Dendritic cell treated with granulocyte-macrophage colony-stimulating factor and Interleukin-4, amounts not matched to agents 40 ng/mL and 50 ng/mL, for 4 days (primary cell): Measurements from ENCODE around the gene PER1.

Source experiments
- H3K27ac Mint-ChIP-seq: one replicate; pipeline ENCODE4 v1.8.0; 2022; ENCODE audit warnings: mild to moderate bottlenecking, mixed read lengths
- H3K27me3 Mint-ChIP-seq: one replicate; pipeline ENCODE4 v1.8.0; 2022; ENCODE audit warnings: mild to moderate bottlenecking, mixed read lengths
- H3K36me3 Mint-ChIP-seq: one replicate; pipeline ENCODE4 v1.8.0; 2022; ENCODE audit warnings: low read depth, mixed read lengths
- H3K4me1 Mint-ChIP-seq: one replicate; pipeline ENCODE4 v1.8.0; 2022; ENCODE audit warnings: low read depth, mixed read lengths
- H3K4me3 Mint-ChIP-seq: one replicate; pipeline ENCODE4 v1.8.0; 2022; ENCODE audit warnings: mild to moderate bottlenecking, moderate library complexity, mixed read lengths
- H3K9me3 Mint-ChIP-seq: one replicate; pipeline ENCODE4 v1.8.0; 2022; ENCODE audit warnings: mixed read lengths
- intact Hi-C: fragments of 100-400 bp; cut with micrococcal nuclease; formaldehyde crosslinking; loops from one replicate; pipeline ENCODE4 v1.15.0; 2022

The PER1 gene

GRCh38 chr17:8103549-8103948 is 48.7 kb downstream of the PER1 start:
- H3K4me1 Mint-ChIP-seq, result peaks cover 21% of the 10 kb centered on the region
- H3K36me3 Mint-ChIP-seq, result no peaks in the 10 kb centered on the region
- no peak overlapping the region for H3K27ac Mint-ChIP-seq
- peaks cover 46% of the 10 kb centered on the region for H3K27me3 Mint-ChIP-seq
- intact Hi-C loops, result no loop called here
- H3K9me3 Mint-ChIP-seq, result no peaks in the 10 kb centered on the region
- H3K4me3 Mint-ChIP-seq, result no peak overlapping the region

DNA sequence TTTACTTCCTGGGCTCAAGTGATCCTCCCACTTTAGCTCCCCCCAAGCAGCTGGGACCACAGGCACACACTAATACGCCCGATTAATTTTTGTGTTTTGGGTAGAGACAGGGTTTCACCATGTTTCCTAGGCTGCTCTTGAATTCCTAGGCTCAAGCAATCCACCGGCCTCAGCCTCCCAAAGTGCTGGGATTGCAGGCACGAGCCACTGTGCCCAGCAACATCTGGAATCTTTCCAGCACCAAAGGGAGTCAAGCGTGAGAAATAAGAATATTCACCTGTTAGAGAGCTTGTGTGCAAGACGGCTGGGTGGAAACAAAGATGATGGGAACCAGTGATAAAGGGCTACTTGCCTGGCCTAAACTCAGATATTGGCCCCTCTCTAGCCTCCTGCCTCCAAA is 50.5 kb downstream of the PER1 start:
- Mint-ChIP-seq H3K36me3 (no peaks in the 10 kb centered on the region), H3K4me1 (peaks cover 21% of the 10 kb centered on the region), H3K4me3 (no peak overlapping the region), H3K9me3 (no peaks in the 10 kb centered on the region), H3K27me3 (peaks cover 37% of the 10 kb centered on the region), H3K27ac (no peak overlapping the region)
- intact Hi-C loops, result no loop called here

DNA sequence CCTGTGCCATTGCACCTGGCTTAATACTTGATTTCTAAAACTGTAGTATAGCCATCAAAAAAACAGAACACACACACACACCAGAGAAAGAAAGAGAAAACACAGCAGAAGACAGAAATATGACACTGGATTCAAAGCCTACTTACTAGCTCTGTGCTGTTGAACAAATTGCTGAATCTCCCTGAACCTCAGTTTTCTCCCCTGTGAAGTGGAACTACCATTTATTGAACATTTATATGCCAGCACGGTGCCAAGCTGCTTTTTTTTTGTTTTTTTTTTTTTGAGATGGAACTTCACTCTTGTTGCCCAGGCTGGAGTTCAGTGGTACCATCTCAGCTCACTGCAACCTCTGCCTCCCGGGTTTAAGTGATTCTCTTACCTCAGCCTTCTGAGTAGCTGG is 51.4 kb downstream of the PER1 start:
- H3K4me1 Mint-ChIP-seq, result peaks cover 15% of the 10 kb centered on the region
- H3K9me3 Mint-ChIP-seq, result no peaks in the 10 kb centered on the region
- peaks cover 39% of the 10 kb centered on the region for H3K27me3 Mint-ChIP-seq
- H3K27ac Mint-ChIP-seq, result no peak overlapping the region
- no peak overlapping the region for H3K4me3 Mint-ChIP-seq
- intact Hi-C loops, result no loop called here
- no peaks in the 10 kb centered on the region for H3K36me3 Mint-ChIP-seq

GRCh38 chr17:8100111-8100510 is 52.1 kb downstream of the PER1 start:
- Mint-ChIP-seq H3K4me3 (no peak overlapping the region), H3K4me1 (peaks cover 15% of the 10 kb centered on the region), H3K9me3 (no peaks in the 10 kb centered on the region), H3K36me3 (no peaks in the 10 kb centered on the region), H3K27ac (no peak overlapping the region), H3K27me3 (peaks cover 42% of the 10 kb centered on the region)
- intact Hi-C loops, result no loop called here

- H3K4me1 Mint-ChIP-seq, result peaks cover 12% of the 10 kb centered on the region
- H3K36me3 Mint-ChIP-seq, result no peaks in the 10 kb centered on the region
- H3K27ac Mint-ChIP-seq, result no peak overlapping the region
- intact Hi-C loops, result no loop called here
- peaks cover 49% of the 10 kb centered on the region for H3K27me3 Mint-ChIP-seq
- no peaks in the 10 kb centered on the region for H3K9me3 Mint-ChIP-seq
- no peak overlapping the region for H3K4me3 Mint-ChIP-seq
Measured at GRCh38 chr17:8096541-8096940, 55.7 kb downstream of the PER1 start.

- Mint-ChIP-seq H3K4me3 (no peak overlapping the region), H3K4me1 (peaks cover 22% of the 10 kb centered on the region), H3K27me3 (peaks cover 59% of the 10 kb centered on the region), H3K27ac (no peak overlapping the region), H3K9me3 (no peaks in the 10 kb centered on the region), H3K36me3 (no peaks in the 10 kb centered on the region)
- intact Hi-C loops, result no loop called here
Measured at GRCh38 chr17:8095361-8095760, 56.8 kb downstream of the PER1 start.

- peaks cover 77% of the 10 kb centered on the region for H3K27me3 Mint-ChIP-seq
- H3K4me1 Mint-ChIP-seq, result peaks cover 23% of the 10 kb centered on the region
- H3K27ac Mint-ChIP-seq, result no peak overlapping the region
- H3K4me3 Mint-ChIP-seq, result no peak overlapping the region
- no peaks in the 10 kb centered on the region for H3K36me3 Mint-ChIP-seq
- H3K9me3 Mint-ChIP-seq, result no peaks in the 10 kb centered on the region
- intact Hi-C loops, result no loop called here
Measured at GRCh38 chr17:8091033-8091687, 61.0 kb downstream of the PER1 start.
